Subcutaneous adipose tissue (tissue), 4 donors: Measurements from ENCODE around the gene PDE2A. TPM values are rescaled to one million over a fixed set of nuclear protein-coding genes. Genes with fewer than 3 reads are reported as not detected.

Experiments used
- total RNA-seq, 4 donors: library from RNA; depleted of rRNA; stranded (reverse); fragments of >200 nt; gene quantifications; one replicate each; pipeline ENCODE4 v1.1.0, GENCODE V29; 2016
- TF ChIP-seq, protein P1 (sequence below): fragments of 450-650 bp; IDR thresholded peaks from one replicate; pipeline ENCODE4 v1.5.1; 2016; ENCODE audit warnings: low read depth, mild to moderate bottlenecking, control low read depth, antibody characterized with exemption, moderate library complexity

The PDE2A gene
- total RNA-seq, 4 donors from 2014 or later: 51.2 to 325 (median 74.5) TPM

DNA sequence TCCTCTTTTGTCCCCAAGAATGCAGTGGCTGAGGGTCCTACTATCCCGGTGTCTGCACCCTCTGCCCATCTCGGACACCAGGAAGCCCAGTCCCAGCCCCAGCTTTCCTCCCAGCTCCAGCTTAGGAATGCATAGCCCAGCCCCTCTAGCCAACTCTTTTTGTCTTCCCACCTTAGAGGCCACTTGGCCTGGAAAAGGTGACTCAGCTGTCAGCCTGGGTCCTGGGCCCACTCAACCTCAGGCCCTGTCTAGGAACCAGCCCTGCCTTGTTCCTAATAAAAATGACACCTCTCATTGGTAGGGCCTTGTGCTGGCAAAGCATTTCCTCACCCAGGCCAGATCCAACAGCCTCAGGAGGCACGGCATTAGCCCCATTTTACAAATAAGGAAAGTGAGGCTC is 28.2 kb downstream of the PDE2A start:
- TF ChIP-seq, protein P1, sequence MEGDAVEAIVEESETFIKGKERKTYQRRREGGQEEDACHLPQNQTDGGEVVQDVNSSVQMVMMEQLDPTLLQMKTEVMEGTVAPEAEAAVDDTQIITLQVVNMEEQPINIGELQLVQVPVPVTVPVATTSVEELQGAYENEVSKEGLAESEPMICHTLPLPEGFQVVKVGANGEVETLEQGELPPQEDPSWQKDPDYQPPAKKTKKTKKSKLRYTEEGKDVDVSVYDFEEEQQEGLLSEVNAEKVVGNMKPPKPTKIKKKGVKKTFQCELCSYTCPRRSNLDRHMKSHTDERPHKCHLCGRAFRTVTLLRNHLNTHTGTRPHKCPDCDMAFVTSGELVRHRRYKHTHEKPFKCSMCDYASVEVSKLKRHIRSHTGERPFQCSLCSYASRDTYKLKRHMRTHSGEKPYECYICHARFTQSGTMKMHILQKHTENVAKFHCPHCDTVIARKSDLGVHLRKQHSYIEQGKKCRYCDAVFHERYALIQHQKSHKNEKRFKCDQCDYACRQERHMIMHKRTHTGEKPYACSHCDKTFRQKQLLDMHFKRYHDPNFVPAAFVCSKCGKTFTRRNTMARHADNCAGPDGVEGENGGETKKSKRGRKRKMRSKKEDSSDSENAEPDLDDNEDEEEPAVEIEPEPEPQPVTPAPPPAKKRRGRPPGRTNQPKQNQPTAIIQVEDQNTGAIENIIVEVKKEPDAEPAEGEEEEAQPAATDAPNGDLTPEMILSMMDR: no peak

DNA sequence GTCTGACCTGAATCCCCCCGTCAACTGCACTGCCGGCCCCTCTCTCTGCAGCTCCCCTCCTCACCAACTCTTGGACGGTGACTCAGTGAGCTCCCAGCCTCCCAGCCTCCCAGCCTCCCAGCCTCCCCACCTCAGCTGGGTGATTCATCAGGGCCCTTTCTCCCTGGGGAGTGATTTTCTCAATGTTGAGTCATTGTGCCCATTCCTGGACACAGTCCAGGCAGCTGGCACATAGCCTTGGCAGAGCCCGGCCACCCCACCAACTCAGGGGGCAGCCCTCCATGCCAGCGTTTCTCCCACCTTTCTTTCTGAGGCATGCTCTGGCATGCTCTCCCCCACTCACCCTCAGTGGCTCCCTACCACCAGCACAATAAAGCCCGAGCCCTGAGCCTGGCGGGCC is 30.7 kb downstream of the PDE2A start:
- TF ChIP-seq, protein P1: no peak

DNA sequence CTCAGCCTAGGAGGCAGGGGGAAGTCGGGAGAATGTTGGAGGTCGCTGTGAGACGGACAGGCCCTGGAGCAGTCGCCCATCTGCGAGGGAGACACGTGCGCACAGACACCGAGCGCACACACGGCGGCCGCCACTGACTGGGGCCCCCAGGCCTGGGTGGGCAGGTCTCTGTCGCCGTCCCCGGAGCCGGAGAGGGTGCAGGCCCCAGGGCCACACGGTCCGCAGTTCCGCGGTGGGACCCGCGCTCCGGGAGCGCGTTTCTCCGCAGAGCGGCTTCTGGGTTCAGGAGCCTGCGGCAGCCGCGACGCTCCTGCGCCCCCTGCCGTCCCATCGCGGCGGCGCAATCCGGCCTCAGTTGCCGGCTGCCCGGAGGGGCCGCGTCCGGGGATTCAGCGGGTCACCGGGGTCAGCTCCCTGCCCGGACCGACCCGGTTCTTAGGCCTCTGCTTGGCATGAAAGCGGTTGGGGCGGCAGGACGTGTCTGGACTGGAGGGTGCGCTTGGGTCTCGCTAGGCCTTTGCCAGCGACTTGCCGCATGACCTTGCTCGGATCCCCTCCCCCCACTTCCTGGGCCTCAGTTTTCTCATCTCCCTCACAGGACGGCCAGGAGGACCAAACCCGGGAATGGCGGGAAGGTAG is 31.2 kb downstream of the PDE2A start:
- TF ChIP-seq, protein P1: no peak

DNA sequence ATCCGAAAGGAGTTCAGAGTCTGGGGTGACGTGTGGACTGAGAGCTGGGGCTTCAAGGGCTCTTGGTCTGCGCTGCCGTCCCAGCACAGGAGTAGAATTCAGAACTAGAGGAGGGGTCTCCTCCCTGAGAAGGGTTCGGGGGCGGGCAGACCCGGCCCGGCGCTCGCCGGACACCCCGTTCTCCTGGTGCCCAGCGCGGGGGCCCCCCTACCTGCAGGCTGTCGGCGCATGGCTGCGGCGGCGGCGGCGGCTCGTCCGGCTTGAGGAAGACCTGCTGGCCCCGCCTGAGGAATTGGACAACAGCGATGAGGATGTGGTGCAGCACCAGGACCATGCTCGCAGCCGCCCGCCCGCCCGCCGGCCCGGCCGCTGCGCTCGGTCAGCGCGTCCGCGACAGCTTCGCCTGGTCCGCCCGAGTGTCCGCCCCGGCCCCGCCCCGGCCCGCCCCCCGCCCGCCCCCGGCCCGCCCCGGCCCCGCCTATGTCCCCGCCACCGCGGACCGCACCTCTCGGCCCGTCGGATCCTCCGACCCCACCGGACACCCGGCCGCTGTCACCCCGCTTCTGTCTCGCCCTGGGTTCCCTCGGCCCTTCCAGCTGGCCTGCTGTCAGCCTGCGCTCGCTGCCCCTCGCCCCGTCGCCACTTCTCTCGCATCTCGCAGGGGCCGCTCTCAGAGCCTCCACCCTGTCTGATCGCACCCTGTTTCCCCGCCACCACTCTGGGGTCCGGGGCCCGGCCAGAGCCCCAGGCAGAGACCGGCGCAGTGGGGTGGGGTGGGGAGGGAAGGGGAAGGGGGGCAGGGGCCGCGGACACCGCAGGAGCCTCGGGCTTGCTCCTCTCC is 32.0 kb downstream of the PDE2A start:
- TF ChIP-seq, protein P1: no peak

DNA sequence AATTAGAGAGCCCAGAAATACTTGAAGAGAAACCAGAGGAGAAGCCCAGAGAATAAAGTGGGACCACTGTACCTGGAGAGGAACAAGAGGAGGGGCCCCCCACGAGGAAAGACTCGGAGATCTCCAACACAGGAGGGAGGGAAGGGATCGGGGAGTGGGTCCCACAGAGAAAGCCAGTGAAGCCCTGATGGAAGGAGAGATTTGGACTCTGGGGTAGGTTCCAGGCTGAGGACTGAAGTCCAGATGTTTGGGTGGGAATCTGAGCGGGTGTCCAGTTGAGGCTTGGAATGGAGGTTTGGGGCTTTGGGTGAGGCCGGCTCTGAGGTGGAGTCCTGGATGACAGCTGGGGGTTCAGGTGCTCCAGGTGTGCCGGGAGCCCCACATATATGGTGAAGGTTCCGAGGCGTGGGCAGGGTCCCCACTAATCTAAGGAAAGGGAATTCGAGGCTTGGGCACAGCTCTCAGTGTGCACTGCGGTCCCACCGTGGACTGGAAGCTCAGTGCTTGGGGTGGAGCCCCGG is 32.6 kb downstream of the PDE2A start:
- TF ChIP-seq, protein P1: no peak

DNA sequence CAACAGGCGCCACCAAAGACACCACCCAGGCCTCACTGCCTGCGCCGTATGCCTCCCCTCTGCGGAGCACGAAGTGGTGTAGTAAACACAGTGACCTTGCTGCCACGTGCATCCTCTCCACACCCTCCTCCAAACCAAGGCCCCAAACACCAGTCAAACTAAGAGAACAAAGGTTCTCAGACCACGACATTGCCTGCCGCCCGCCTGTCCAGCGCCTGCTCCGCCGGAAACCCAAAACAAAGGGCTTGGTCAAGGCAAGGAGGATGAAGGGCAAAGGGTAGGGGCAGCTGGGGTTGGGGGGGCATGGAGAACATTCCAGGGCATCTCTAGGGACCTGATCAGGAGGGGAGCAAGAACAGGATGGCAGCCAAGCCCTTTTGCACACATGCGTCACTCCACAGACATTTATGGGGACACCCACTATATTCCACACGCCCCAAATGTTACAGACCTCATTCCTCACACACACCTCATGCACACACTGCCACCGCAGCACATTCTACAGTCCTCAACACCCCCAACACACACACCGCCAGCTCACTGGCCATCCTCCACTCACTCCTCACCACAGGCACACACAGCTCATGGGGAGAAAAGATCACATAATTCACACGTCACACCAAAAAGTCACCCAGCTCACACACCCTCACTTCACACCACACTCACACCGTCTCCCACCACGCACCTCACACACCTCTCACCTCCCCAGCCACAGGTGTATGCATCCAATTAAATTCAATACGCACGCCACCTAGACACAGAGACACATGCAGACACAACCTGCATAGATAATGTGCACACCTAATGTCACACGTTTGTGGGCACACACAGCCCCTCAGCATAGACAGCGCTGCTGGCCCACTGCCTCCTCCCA is 34.5 kb downstream of the PDE2A start:
- TF ChIP-seq, protein P1: no peak
